Subcutaneous abdominal adipose tissue (tissue), 5 donors: Measurements from ENCODE around the gene GALNT1.

Source experiments
- H3K27ac ChIP-seq: one replicate; pipeline ENCODE4 v1.7.0; 2013; ENCODE audit warnings: low read depth, mild to moderate bottlenecking, inconsistent platforms, low read length, moderate library complexity
- H3K27me3 ChIP-seq, 5 donors: one replicate each; pipeline ENCODE4 v1.7.0; 2013; ENCODE audit warnings: low read length in 5 of 5, inconsistent platforms in 1 of 5; ENCODE audit not compliant: control insufficient read depth in 5 of 5, insufficient read depth in 4 of 5
- H3K36me3 ChIP-seq, 5 donors: one replicate each; pipeline ENCODE4 v1.7.0; 2013; ENCODE audit warnings: low read length in 5 of 5; ENCODE audit not compliant: control insufficient read depth in 5 of 5, insufficient read depth in 5 of 5
- H3K4me1 ChIP-seq, 5 donors: one replicate each; pipeline ENCODE4 v1.7.0; 2013; ENCODE audit warnings: low read length in 5 of 5, mild to moderate bottlenecking in 3 of 5, moderate library complexity in 1 of 5; ENCODE audit not compliant: control insufficient read depth in 5 of 5, insufficient read depth in 5 of 5
- H3K4me3 ChIP-seq, 5 donors: one replicate each; pipeline ENCODE4 v1.7.0; 2013; ENCODE audit warnings: low read length in 5 of 5, low read depth in 1 of 5
- H3K9ac ChIP-seq, 5 donors: one replicate each; pipeline ENCODE4 v1.7.0; 2013; ENCODE audit warnings: low read length in 5 of 5, mild to moderate bottlenecking in 4 of 5, moderate library complexity in 3 of 5
- H3K9me3 ChIP-seq, 5 donors: one replicate each; pipeline ENCODE4 v1.7.0; 2013; ENCODE audit warnings: low read length in 5 of 5; ENCODE audit not compliant: control insufficient read depth in 5 of 5
- donor health status: healthy.
- donor health status: healthy.
- donor health status: healthy.
- donor health status: healthy.
- donor health status: healthy.

The GALNT1 gene

GRCh38 chr18:35683021-35683420 lies 101.5 kb downstream of the GALNT1 start:
- Histone ChIP-seq H3K36me3 (peaks cover 8 to 41% (median 15%) of the 10 kb centered on the region in 5 donors), H3K4me3 (no peak overlapping the region)

GRCh38 chr18:35688757-35689156 lies 107.2 kb downstream of the GALNT1 start:
- Histone ChIP-seq H3K9ac (no peak overlapping the region), H3K4me3 (no peak overlapping the region), H3K4me1 (no peaks in the 10 kb centered on the region), H3K27ac (no peak overlapping the region), H3K9me3 (no peaks in the 10 kb centered on the region), H3K36me3 (peaks cover 20 to 41% (median 27%) of the 10 kb centered on the region in 5 donors), H3K27me3 (no peaks in the 10 kb centered on the region)

More at GRCh38 chr18:35683021-35683420, 101.5 kb downstream of the GALNT1 start:
- no peak overlapping the region for H3K27ac ChIP-seq
- no peak overlapping the region for H3K9ac ChIP-seq
- H3K4me1 ChIP-seq: peaks cover 0 to 6% (median 0%) of the 10 kb centered on the region in 5 donors
- H3K9me3 ChIP-seq: no peaks in the 10 kb centered on the region
- H3K27me3 ChIP-seq: no peaks in the 10 kb centered on the region

GRCh38 chr18:35689728-35690127 lies 108.2 kb downstream of the GALNT1 start:
- Histone ChIP-seq H3K4me1 (no peaks in the 10 kb centered on the region), H3K27me3 (no peaks in the 10 kb centered on the region), H3K9me3 (no peaks in the 10 kb centered on the region), H3K9ac (no peak overlapping the region), H3K4me3 (no peak overlapping the region), H3K36me3 (peaks cover 14 to 32% (median 24%) of the 10 kb centered on the region in 5 donors), H3K27ac (no peak overlapping the region)

GRCh38 chr18:35691625-35692024 lies 110.1 kb downstream of the GALNT1 start:
- Histone ChIP-seq H3K4me1 (peaks cover 0 to 12% (median 6%) of the 10 kb centered on the region in 5 donors), H3K27ac (no peak overlapping the region), H3K9ac (no peak overlapping the region), H3K36me3 (peaks cover 14 to 25% (median 20%) of the 10 kb centered on the region in 5 donors), H3K9me3 (no peaks in the 10 kb centered on the region), H3K27me3 (no peaks in the 10 kb centered on the region), H3K4me3 (no peak overlapping the region)

GRCh38 chr18:35692866-35693265 lies 111.3 kb downstream of the GALNT1 start:
- Histone ChIP-seq H3K4me3 (no peak overlapping the region), H3K9me3 (no peaks in the 10 kb centered on the region), H3K27ac (no peak overlapping the region), H3K27me3 (no peaks in the 10 kb centered on the region), H3K4me1 (peaks cover 0 to 12% (median 7%) of the 10 kb centered on the region in 5 donors), H3K36me3 (peaks cover 14 to 24% (median 19%) of the 10 kb centered on the region in 5 donors), H3K9ac (no peak overlapping the region)

GRCh38 chr18:35693829-35694228 lies 112.3 kb downstream of the GALNT1 start:
- no peak overlapping the region for H3K4me3 ChIP-seq
- no peaks in the 10 kb centered on the region for H3K27me3 ChIP-seq
- no peak overlapping the region for H3K27ac ChIP-seq
- H3K4me1 ChIP-seq: peaks cover 0 to 15% (median 7%) of the 10 kb centered on the region in 5 donors
- no peak overlapping the region for H3K9ac ChIP-seq
- peaks cover 14 to 24% (median 19%) of the 10 kb centered on the region in 5 donors for H3K36me3 ChIP-seq
- H3K9me3 ChIP-seq: no peaks in the 10 kb centered on the region

GRCh38 chr18:35694808-35695207 lies 113.3 kb downstream of the GALNT1 start:
- peaks cover 0 to 15% (median 7%) of the 10 kb centered on the region in 5 donors for H3K4me1 ChIP-seq
- H3K4me3 ChIP-seq: no peak overlapping the region
- peaks cover 14 to 29% (median 20%) of the 10 kb centered on the region in 5 donors for H3K36me3 ChIP-seq
- H3K9me3 ChIP-seq: no peaks in the 10 kb centered on the region
- H3K27ac ChIP-seq: no peak overlapping the region
- H3K27me3 ChIP-seq: no peaks in the 10 kb centered on the region
- H3K9ac ChIP-seq: no peak overlapping the region

GRCh38 chr18:35695384-35695783 lies 113.8 kb downstream of the GALNT1 start:
- peaks cover 16 to 31% (median 22%) of the 10 kb centered on the region in 5 donors for H3K36me3 ChIP-seq
- no peaks in the 10 kb centered on the region for H3K9me3 ChIP-seq
- H3K4me1 ChIP-seq: peaks cover 0 to 15% (median 7%) of the 10 kb centered on the region in 5 donors
- no peaks in the 10 kb centered on the region for H3K27me3 ChIP-seq
- H3K27ac ChIP-seq: no peak overlapping the region
- no peak overlapping the region for H3K9ac ChIP-seq
- no peak overlapping the region for H3K4me3 ChIP-seq

- Histone ChIP-seq H3K4me1 (peaks cover 0 to 15% (median 7%) of the 10 kb centered on the region in 5 donors), H3K4me3 (no peak overlapping the region), H3K9me3 (no peaks in the 10 kb centered on the region), H3K36me3 (peaks cover 15 to 32% (median 22%) of the 10 kb centered on the region in 5 donors), H3K27me3 (no peaks in the 10 kb centered on the region), H3K9ac (no peak overlapping the region), H3K27ac (no peak overlapping the region)
These were observed 114.3 kb downstream of the GALNT1 start for GRCh38 chr18:35695803-35696202.

GRCh38 chr18:35696307-35696706 lies 114.8 kb downstream of the GALNT1 start:
- no peak overlapping the region for H3K4me3 ChIP-seq

More at GRCh38 chr18:35696307-35696706, 114.8 kb downstream of the GALNT1 start:
- Histone ChIP-seq H3K27me3 (no peaks in the 10 kb centered on the region), H3K9me3 (no peaks in the 10 kb centered on the region), H3K4me1 (peaks cover 0 to 15% (median 7%) of the 10 kb centered on the region in 5 donors), H3K9ac (no peak overlapping the region), H3K36me3 (peaks cover 11 to 27% (median 17%) of the 10 kb centered on the region in 5 donors), H3K27ac (no peak overlapping the region)
